ENCODE data around the gene SPTBN4. TPM values are rescaled to one million over a fixed set of nuclear protein-coding genes. Genes with fewer than 3 reads are reported as not detected.

SPTBN4 gene
- total and polyA plus RNA-seq, 2 of the 4 experiments (the other 2 are of a cell fraction) = 0.72 to 0.91 TPM

DNA sequence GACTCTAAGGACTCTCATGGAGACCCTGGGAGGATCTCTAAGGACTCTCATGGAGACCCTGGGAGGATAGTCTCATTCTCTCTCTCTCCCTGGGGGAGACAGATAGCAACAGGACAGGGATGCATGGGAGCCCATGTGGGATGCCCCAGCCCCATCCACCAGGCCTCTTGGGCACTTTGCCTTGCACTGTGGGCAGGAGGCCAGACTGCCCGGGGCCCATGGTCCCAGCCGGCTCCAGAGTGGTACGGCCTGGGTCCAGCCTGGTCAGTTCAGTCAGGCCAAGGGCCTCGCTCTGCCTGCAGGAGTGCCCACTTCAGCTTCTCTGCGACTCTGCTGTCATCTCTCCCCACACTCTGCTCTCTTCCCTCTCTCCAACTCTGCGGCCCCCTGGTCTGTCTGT is 61.3 kb downstream of the SPTBN4 start:
- H2AK9ac ChIP-seq (replicated peaks; ENCODE audit: low read depth, low read length, poor library complexity) = no peak overlapping the region
- no peak overlapping the region for H3K4me3 ChIP-seq (ENCODE audit: insufficient read depth, low read depth, low read length)
- H3K9me3 ChIP-seq (ENCODE audit: control insufficient read depth, insufficient read depth, low read length) = no peaks in the 10 kb centered on the region
- no TSS peak for BruUV-seq (replicated peaks)
- no peak overlapping the region for H4K91ac ChIP-seq (ENCODE audit: insufficient read depth, low read depth, low read length)
- no peak overlapping the region for H3K23ac ChIP-seq (ENCODE audit: low read depth, low read length)
- TF ChIP-seq ELK1 (IDR thresholded peaks at IDR 0.05; ENCODE audit: borderline replicate concordance, low read depth, low read length) (no peak), MXI1 (IDR thresholded peaks at IDR 0.05; ENCODE audit: borderline replicate concordance, low read depth, low read length) (no peak), CTCF (conservative IDR thresholded peaks at IDR 0.05; ENCODE audit: low read depth, low read length) (no peak), FOS (IDR thresholded peaks at IDR 0.05; ENCODE audit: low read depth, low read length) (no peak), RAD21 (IDR thresholded peaks at IDR 0.05; ENCODE audit: low read length) (no peak), USF2 (IDR thresholded peaks at IDR 0.05; ENCODE audit: low read depth, low read length) (no peak), CHD1 (IDR thresholded peaks at IDR 0.05; ENCODE audit: low read depth, low read length) (no peak), SMC3 (IDR thresholded peaks at IDR 0.05; ENCODE audit: low read depth, low read length) (no peak), MAZ (IDR thresholded peaks at IDR 0.05; ENCODE audit: borderline replicate concordance, low read depth, low read length) (no peak), NFE2L2 (IDR thresholded peaks at IDR 0.05; ENCODE audit: low read depth, low read length) (no peak), CEBPB (IDR thresholded peaks at IDR 0.05; ENCODE audit: low read depth, low read length) (no peak), RCOR1 (IDR thresholded peaks at IDR 0.05; ENCODE audit: insufficient replicate concordance, low read length) (no peak), RFX5 (IDR thresholded peaks at IDR 0.05; ENCODE audit: low read depth, low read length) (no peak), MAFK (IDR thresholded peaks at IDR 0.05; ENCODE audit: low read depth, low read length) (no peak), BHLHE40 (IDR thresholded peaks at IDR 0.05; ENCODE audit: low read depth, low read length) (no peak), POLR2A (IDR thresholded peaks at IDR 0.05; ENCODE audit: low read depth, low read length) (no peak)
- H2BK15ac ChIP-seq (ENCODE audit: low read depth, low read length) = no peak overlapping the region
- H4K8ac ChIP-seq (ENCODE audit: low read depth in 2 of 2, low read length in 2 of 2) = no peak overlapping the region
- no peak overlapping the region for H3K27ac ChIP-seq (ENCODE audit: insufficient read depth, low read length)
- H3K4me2 ChIP-seq (ENCODE audit: low read depth, low read length) = no peak overlapping the region
- intact Hi-C loops (cut with micrococcal nuclease) (loop anchor here (10.0 kb wide), 1 partner anchor 63 kb away; the partner anchor contains the start of genes BLVRB and SPTBN4), dilution Hi-C loops (cut with HindIII; ENCODE audit: low sequenced_read_pairs, unreplicated experiment) (no loop called here), in situ Hi-C loops (cut with MboI; ENCODE audit: low sequenced_read_pairs) (no loop called here)
- no peak overlapping the region for H4K5ac ChIP-seq (ENCODE audit: low read depth, low read length)
- peaks cover 3% of the 10 kb centered on the region; the same call in 1 of the 2 replicates for H3K4me1 ChIP-seq (ENCODE audit: control insufficient read depth, insufficient read depth, low read length)
- H3K14ac ChIP-seq (replicated peaks; ENCODE audit: low read depth, low read length) = no peak overlapping the region
- H2BK5ac ChIP-seq (ENCODE audit: low read depth, low read length, poor library complexity, severe bottlenecking) = no peak overlapping the region
- CTCF ChIA-PET = no interaction called here
- H4K20me1 ChIP-seq (ENCODE audit: insufficient read depth, low read length) = no peaks in the 10 kb centered on the region
- ATAC-seq (ENCODE audit: low read depth) = no peak
- POLR2A ChIA-PET (ENCODE audit: unreplicated experiment) = no interaction called here
- H3K27me3 ChIP-seq (ENCODE audit: control insufficient read depth, insufficient read depth, low read length) = peaks cover 15% of the 10 kb centered on the region
- no peak overlapping the region for H2AK5ac ChIP-seq (ENCODE audit: low read depth, low read length)
- WGBS, 2 experiments (ENCODE audit: extremely low coverage in 2 of 2, insufficient read length in 1 of 2) = no CpG with 5 or more reads among the region's 6 CpGs
- no peak overlapping the region for H3K9ac ChIP-seq (ENCODE audit: low read depth, low read length)
- DNase-seq = no peak
- no peak overlapping the region for H2BK120ac ChIP-seq (ENCODE audit: low read depth, low read length)
- no peak overlapping the region for H3K4ac ChIP-seq (ENCODE audit: low read depth, low read length)
- H2BK20ac ChIP-seq (ENCODE audit: low read depth, low read length) = no peak overlapping the region
- H3K56ac ChIP-seq (ENCODE audit: extremely low read depth, insufficient read depth, low read length) = no peak overlapping the region
- no peak overlapping the region for H2AFZ ChIP-seq (replicated peaks; ENCODE audit: low read length, poor library complexity)
- no peak overlapping the region for H3K18ac ChIP-seq (ENCODE audit: low read depth, low read length)
- H3K36me3 ChIP-seq (ENCODE audit: control insufficient read depth, insufficient read depth, low read length) = no peaks in the 10 kb centered on the region
- H3K79me1 ChIP-seq (ENCODE audit: low read depth in 1 of 2, low read length in 2 of 2) = no peaks in the 10 kb centered on the region
- H3K9me1 ChIP-seq (ENCODE audit: insufficient read depth, low read length) = no peaks in the 10 kb centered on the region; the same call in 1 of the 2 replicates
